SK-N-SH treated with all-trans-retinoic acid at 6 μM for 48 hours (cell line): Measurements from ENCODE around the gene BOC.

ENCODE experiments used
- ATAC-seq: fragments of 200-7000 bp; cut with Tn5 transposase; 3 replicates; pipeline ENCODE4 v1.9.1; 2020; ENCODE audit warnings: mild to moderate bottlenecking, moderate library complexity
- ARNTL ChIP-seq: fragments of 450-650 bp; formaldehyde crosslinking; IDR thresholded peaks from 2 replicates; pipeline ENCODE4 v1.5.0; 2020; ENCODE audit warnings: low read depth, mild to moderate bottlenecking, moderate library complexity, borderline replicate concordance
- BACH2 ChIP-seq: fragments of 250-450 bp; sonication (Bioruptor Pico); IDR thresholded peaks from 2 replicates; pipeline ENCODE4 v1.9.0; 2021; ENCODE audit warnings: mild to moderate bottlenecking, borderline replicate concordance
- CSDC2 ChIP-seq: fragments of 250-450 bp; sonication (Bioruptor Pico); IDR thresholded peaks from 2 replicates; pipeline ENCODE4 v1.5.0; 2020; ENCODE audit warnings: mild to moderate bottlenecking, moderate library complexity
- ESRRG ChIP-seq: fragments of 250-450 bp; sonication (Bioruptor Pico); IDR thresholded peaks from 2 replicates; pipeline ENCODE4 v1.6.1; 2021; ENCODE audit warnings: mild to moderate bottlenecking
- GLIS3 ChIP-seq: fragments of 250-450 bp; sonication (Bioruptor Pico); IDR thresholded peaks from 2 replicates; pipeline ENCODE4 v1.5.0; 2020; ENCODE audit warnings: mild to moderate bottlenecking, moderate library complexity
- OSR1 ChIP-seq: fragments of 250-450 bp; sonication (Bioruptor Pico); IDR thresholded peaks from 2 replicates; pipeline ENCODE4 v1.8.0; 2022; ENCODE audit warnings: moderate library complexity, mild to moderate bottlenecking, inconsistent platforms
- PPARA ChIP-seq: fragments of 250-450 bp; sonication (Bioruptor Pico); IDR thresholded peaks from 2 replicates; pipeline ENCODE4 v1.5.0; 2020; ENCODE audit warnings: mild to moderate bottlenecking, borderline replicate concordance
- RARB ChIP-seq: fragments of 250-450 bp; sonication (Bioruptor Pico); IDR thresholded peaks from 2 replicates; pipeline ENCODE4 v1.8.0; 2021; ENCODE audit warnings: mild to moderate bottlenecking, moderate library complexity
- SNAI2 ChIP-seq: fragments of 250-450 bp; sonication (Bioruptor Pico); IDR thresholded peaks from 2 replicates; pipeline ENCODE4 v1.5.0; 2020; ENCODE audit warnings: mild to moderate bottlenecking, moderate library complexity
- TCF4 ChIP-seq: fragments of 250-450 bp; sonication (Bioruptor Pico); IDR thresholded peaks from 2 replicates; pipeline ENCODE4 v1.8.0; 2021; ENCODE audit warnings: mild to moderate bottlenecking, moderate library complexity, borderline replicate concordance
- TOX ChIP-seq: fragments of 250-450 bp; sonication (Bioruptor Pico); IDR thresholded peaks from 2 replicates; pipeline ENCODE4 v1.8.0; 2021; ENCODE audit warnings: mild to moderate bottlenecking, moderate library complexity, borderline replicate concordance
- ZC3H10 ChIP-seq: fragments of 250-450 bp; sonication (Bioruptor Pico); IDR thresholded peaks from 2 replicates; pipeline ENCODE4 v1.5.1; 2021; ENCODE audit warnings: mild to moderate bottlenecking, moderate library complexity
- ZFP3 ChIP-seq: fragments of 250-450 bp; sonication (Bioruptor Pico); IDR thresholded peaks from 2 replicates; pipeline ENCODE4 v1.5.0; 2020; ENCODE audit warnings: mild to moderate bottlenecking, moderate library complexity
- ZFP30 ChIP-seq: fragments of 450-650 bp; formaldehyde crosslinking; IDR thresholded peaks from 2 replicates; pipeline ENCODE4 v1.5.0; 2022; ENCODE audit warnings: mild to moderate bottlenecking, moderate library complexity
- ZNF565 ChIP-seq: fragments of 450-650 bp; formaldehyde crosslinking; conservative IDR thresholded peaks from 2 replicates; pipeline ENCODE4 v1.5.0; 2020; ENCODE audit warnings: low read depth, mild to moderate bottlenecking, moderate library complexity
- ZNF70 ChIP-seq: fragments of 450-650 bp; formaldehyde crosslinking; IDR thresholded peaks from 2 replicates; pipeline ENCODE4 v1.5.0; 2020; ENCODE audit warnings: mild to moderate bottlenecking, moderate library complexity
- ZNF8 ChIP-seq: fragments of 450-650 bp; formaldehyde crosslinking; IDR thresholded peaks from 2 replicates; pipeline ENCODE4 v1.5.0; 2020; ENCODE audit warnings: mild to moderate bottlenecking, moderate library complexity
- TF ChIP-seq, protein P1 (sequence below): fragments of 250-450 bp; sonication (Bioruptor Pico); IDR thresholded peaks from 2 replicates; pipeline ENCODE4 v1.5.0; 2020; ENCODE audit warnings: mild to moderate bottlenecking, moderate library complexity
- TF ChIP-seq, protein P2 (sequence below): fragments of 250-450 bp; sonication (Bioruptor Pico); IDR thresholded peaks from 2 replicates; pipeline ENCODE4 v1.8.0; 2021; ENCODE audit warnings: low read depth, mild to moderate bottlenecking, moderate library complexity, borderline replicate concordance
- TF ChIP-seq, protein P3 (sequence below): fragments of 250-450 bp; sonication (Bioruptor Pico); IDR thresholded peaks from 2 replicates; pipeline ENCODE4 v1.5.1; 2020; ENCODE audit warnings: low read depth, mild to moderate bottlenecking, moderate library complexity
- TF ChIP-seq, protein P4 (sequence below): fragments of 250-450 bp; sonication (Bioruptor Pico); IDR thresholded peaks from 2 replicates; pipeline ENCODE4 v1.5.1; 2021; ENCODE audit warnings: mild to moderate bottlenecking, moderate library complexity
- TF ChIP-seq, protein P5 (sequence below): fragments of 250-450 bp; sonication (Bioruptor Pico); IDR thresholded peaks from 2 replicates; pipeline ENCODE4 v1.8.0; 2020; ENCODE audit warnings: mild to moderate bottlenecking, moderate library complexity, borderline replicate concordance

BOC gene

DNA sequence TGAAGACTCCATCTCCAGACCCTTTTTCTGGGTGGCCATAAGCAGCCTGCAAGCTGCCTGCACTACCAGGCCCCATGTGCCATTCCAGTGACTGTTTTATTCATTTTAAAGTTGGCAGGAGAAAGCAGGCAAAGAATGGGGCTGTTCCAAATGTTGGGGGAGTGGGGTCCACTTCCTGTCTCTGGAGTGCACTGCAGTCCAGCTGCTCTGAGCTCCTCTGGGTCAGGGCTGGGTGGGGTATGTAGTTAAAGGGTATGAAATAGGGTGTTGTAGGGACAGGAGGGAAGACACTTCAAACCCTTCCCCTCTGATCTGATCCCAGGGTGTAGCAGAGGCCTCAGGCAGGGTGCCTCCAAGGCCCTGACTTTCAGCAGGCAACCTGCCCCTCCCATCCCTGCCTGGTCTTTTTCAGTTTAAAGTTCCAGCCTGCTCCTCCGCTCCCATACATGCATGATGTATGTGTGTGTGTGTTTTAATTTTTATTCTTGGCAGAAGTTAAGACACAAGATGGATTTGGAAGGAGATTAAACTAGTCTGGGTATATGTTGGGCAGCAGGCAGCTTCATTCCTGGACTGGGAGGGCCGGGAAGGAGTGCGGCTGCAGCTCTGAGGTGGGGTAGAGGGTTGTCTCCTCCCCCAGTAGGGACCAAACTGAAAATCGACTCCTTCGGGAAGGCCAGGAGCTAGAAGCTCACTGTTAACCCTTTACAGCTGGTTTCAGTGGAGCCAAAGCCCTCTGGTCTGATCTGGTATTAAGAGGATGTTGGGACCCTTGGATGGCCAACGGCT is 17.3 kb downstream of the BOC start:
- peak; percentile 31 for ATAC-seq
- TF ChIP-seq PPARA (CRISPR knock-in tag) (no peak), SNAI2 (CRISPR knock-in tag) (no peak), TOX (CRISPR knock-in tag) (no peak), ZC3H10 (CRISPR knock-in tag) (no peak), CSDC2 (CRISPR knock-in tag) (no peak), ZFP30 (CRISPR knock-in tag) (no peak), OSR1 (CRISPR knock-in tag) (no peak), ZNF70 (CRISPR knock-in tag) (no peak), ESRRG (no peak), ARNTL (CRISPR knock-in tag) (no peak), RARB (CRISPR knock-in tag) (no peak)
- TF ChIP-seq, protein P1, sequence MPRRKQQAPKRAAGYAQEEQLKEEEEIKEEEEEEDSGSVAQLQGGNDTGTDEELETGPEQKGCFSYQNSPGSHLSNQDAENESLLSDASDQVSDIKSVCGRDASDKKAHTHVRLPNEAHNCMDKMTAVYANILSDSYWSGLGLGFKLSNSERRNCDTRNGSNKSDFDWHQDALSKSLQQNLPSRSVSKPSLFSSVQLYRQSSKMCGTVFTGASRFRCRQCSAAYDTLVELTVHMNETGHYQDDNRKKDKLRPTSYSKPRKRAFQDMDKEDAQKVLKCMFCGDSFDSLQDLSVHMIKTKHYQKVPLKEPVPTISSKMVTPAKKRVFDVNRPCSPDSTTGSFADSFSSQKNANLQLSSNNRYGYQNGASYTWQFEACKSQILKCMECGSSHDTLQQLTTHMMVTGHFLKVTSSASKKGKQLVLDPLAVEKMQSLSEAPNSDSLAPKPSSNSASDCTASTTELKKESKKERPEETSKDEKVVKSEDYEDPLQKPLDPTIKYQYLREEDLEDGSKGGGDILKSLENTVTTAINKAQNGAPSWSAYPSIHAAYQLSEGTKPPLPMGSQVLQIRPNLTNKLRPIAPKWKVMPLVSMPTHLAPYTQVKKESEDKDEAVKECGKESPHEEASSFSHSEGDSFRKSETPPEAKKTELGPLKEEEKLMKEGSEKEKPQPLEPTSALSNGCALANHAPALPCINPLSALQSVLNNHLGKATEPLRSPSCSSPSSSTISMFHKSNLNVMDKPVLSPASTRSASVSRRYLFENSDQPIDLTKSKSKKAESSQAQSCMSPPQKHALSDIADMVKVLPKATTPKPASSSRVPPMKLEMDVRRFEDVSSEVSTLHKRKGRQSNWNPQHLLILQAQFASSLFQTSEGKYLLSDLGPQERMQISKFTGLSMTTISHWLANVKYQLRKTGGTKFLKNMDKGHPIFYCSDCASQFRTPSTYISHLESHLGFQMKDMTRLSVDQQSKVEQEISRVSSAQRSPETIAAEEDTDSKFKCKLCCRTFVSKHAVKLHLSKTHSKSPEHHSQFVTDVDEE (CRISPR knock-in tag) = no peak
- TF ChIP-seq, protein P2, sequence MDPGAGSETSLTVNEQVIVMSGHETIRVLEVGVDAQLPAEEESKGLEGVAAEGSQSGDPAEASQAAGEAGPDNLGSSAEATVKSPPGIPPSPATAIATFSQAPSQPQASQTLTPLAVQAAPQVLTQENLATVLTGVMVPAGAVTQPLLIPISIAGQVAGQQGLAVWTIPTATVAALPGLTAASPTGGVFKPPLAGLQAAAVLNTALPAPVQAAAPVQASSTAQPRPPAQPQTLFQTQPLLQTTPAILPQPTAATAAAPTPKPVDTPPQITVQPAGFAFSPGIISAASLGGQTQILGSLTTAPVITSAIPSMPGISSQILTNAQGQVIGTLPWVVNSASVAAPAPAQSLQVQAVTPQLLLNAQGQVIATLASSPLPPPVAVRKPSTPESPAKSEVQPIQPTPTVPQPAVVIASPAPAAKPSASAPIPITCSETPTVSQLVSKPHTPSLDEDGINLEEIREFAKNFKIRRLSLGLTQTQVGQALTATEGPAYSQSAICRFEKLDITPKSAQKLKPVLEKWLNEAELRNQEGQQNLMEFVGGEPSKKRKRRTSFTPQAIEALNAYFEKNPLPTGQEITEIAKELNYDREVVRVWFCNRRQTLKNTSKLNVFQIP = no peak
- TF ChIP-seq, protein P3, sequence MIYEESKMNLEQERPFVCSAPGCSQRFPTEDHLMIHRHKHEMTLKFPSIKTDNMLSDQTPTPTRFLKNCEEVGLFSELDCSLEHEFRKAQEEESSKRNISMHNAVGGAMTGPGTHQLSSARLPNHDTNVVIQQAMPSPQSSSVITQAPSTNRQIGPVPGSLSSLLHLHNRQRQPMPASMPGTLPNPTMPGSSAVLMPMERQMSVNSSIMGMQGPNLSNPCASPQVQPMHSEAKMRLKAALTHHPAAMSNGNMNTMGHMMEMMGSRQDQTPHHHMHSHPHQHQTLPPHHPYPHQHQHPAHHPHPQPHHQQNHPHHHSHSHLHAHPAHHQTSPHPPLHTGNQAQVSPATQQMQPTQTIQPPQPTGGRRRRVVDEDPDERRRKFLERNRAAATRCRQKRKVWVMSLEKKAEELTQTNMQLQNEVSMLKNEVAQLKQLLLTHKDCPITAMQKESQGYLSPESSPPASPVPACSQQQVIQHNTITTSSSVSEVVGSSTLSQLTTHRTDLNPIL (CRISPR knock-in tag) = no peak

DNA sequence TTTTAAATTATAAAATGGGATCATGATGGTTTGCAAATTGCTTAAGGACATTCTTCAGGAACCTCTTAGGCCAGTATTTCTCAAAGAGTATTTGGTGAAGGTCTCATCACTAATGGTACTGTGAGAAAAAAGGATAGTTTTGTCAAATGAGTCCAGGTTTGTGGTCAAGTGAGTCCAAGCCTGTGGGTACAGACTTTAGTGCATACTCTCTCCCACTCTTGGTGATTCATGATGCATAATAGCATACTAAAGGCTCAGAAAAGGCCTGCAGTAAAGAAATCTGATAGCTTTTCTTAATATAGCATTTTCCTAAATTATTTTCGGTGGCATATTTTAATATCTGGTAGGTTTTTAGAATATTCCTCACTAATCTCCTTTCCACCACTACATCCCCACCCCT is 20.0 kb downstream of the BOC start:
- TF ChIP-seq TOX (CRISPR knock-in tag) = no peak
- peak; percentile 23 for ATAC-seq

DNA sequence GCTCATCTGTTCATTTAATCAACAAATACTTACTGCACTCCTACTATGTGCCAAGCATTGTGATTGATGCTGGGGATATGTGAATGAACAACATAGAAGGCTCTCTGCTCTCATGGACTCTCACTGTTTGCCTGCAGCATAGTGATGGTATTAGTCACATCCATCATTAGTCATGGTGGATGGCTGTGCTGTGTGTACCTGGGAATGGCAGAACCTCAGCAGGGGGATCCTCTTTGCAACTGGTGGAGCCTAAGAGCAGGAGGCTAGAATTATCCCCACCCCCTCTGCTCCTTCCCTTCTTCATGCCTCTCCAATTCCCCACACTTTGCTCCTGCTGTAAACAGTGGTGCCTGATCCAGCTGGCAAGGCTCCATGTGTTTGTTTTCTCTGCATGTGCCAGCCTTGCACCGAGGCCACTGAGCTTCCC is 20.5 kb downstream of the BOC start:
- peak; percentile 95 for ATAC-seq
- TF ChIP-seq ZNF565 (CRISPR knock-in tag) (no peak), GLIS3 (CRISPR knock-in tag) (no peak), TCF4 (CRISPR knock-in tag) (no peak), BACH2 (CRISPR knock-in tag) (no peak), OSR1 (CRISPR knock-in tag) (no peak), CSDC2 (CRISPR knock-in tag) (no peak), PPARA (CRISPR knock-in tag) (no peak), ZFP3 (CRISPR knock-in tag) (no peak), ZNF8 (no peak), ARNTL (CRISPR knock-in tag) (no peak), ZC3H10 (CRISPR knock-in tag) (no peak)
- TF ChIP-seq, protein P3 (CRISPR knock-in tag) = no peak
- TF ChIP-seq, protein P4, sequence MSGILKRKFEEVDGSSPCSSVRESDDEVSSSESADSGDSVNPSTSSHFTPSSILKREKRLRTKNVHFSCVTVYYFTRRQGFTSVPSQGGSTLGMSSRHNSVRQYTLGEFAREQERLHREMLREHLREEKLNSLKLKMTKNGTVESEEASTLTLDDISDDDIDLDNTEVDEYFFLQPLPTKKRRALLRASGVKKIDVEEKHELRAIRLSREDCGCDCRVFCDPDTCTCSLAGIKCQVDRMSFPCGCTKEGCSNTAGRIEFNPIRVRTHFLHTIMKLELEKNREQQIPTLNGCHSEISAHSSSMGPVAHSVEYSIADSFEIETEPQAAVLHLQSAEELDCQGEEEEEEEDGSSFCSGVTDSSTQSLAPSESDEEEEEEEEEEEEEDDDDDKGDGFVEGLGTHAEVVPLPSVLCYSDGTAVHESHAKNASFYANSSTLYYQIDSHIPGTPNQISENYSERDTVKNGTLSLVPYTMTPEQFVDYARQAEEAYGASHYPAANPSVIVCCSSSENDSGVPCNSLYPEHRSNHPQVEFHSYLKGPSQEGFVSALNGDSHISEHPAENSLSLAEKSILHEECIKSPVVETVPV (CRISPR knock-in tag) = no peak
- TF ChIP-seq, protein P1 (CRISPR knock-in tag) = no peak
- TF ChIP-seq, protein P5, sequence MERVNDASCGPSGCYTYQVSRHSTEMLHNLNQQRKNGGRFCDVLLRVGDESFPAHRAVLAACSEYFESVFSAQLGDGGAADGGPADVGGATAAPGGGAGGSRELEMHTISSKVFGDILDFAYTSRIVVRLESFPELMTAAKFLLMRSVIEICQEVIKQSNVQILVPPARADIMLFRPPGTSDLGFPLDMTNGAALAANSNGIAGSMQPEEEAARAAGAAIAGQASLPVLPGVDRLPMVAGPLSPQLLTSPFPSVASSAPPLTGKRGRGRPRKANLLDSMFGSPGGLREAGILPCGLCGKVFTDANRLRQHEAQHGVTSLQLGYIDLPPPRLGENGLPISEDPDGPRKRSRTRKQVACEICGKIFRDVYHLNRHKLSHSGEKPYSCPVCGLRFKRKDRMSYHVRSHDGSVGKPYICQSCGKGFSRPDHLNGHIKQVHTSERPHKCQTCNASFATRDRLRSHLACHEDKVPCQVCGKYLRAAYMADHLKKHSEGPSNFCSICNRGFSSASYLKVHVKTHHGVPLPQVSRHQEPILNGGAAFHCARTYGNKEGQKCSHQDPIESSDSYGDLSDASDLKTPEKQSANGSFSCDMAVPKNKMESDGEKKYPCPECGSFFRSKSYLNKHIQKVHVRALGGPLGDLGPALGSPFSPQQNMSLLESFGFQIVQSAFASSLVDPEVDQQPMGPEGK = no peak
